Ascending aorta (tissue), 2 donors: ENCODE data around the gene ARL5A. TPM values are rescaled to one million over a fixed set of nuclear protein-coding genes. Genes with fewer than 3 reads are reported as not detected.

ENCODE experiments used
- DNase-seq, 2 donors: peaks; one replicate each; pipeline ENCODE4 v3.0.0-alpha.2; 2019; ENCODE audit warnings: low spot score in 2 of 2
- H3K27ac ChIP-seq, 2 donors: fragments of 200-600 bp; sonication (generic); one replicate each; pipeline ENCODE4 v1.5.1; 2016 to 2017; ENCODE audit warnings: mild to moderate bottlenecking in 1 of 2
- H3K27me3 ChIP-seq: fragments of 200-600 bp; sonication (generic); one replicate; pipeline ENCODE4 v1.5.1; 2017
- H3K36me3 ChIP-seq, 2 donors: fragments of 200-600 bp; sonication (generic); one replicate each; pipeline ENCODE4 v1.5.1; 2016
- H3K4me1 ChIP-seq, 2 donors: fragments of 200-600 bp; sonication (generic); one replicate each; pipeline ENCODE4 v1.5.1; 2016 to 2017; ENCODE audit warnings: mild to moderate bottlenecking in 1 of 2
- H3K4me3 ChIP-seq, 2 donors: fragments of 200-600 bp; sonication (generic); one replicate each; pipeline ENCODE4 v1.5.1; 2016 to 2017; ENCODE audit warnings: mild to moderate bottlenecking in 1 of 2
- H3K9me3 ChIP-seq, 2 donors: fragments of 200-600 bp; sonication (generic); one replicate each; pipeline ENCODE4 v1.5.1; 2016
- intact Hi-C: fragments of 100-400 bp; cut with DNase I; formaldehyde crosslinking; loops from one replicate; pipeline ENCODE4 v1.15.1; 2023
- total RNA-seq: library from RNA; depleted of rRNA; stranded (reverse); fragments of >200 nt; gene quantifications from one replicate; pipeline ENCODE4 v1.1.0, GENCODE V29; 2016
- TF ChIP-seq, protein P1 (sequence below), 3 experiments: fragments of 200-600 bp in 2 of 3; fragments of 450-650 bp in 1 of 3; sonication (generic) in 2 of 3; IDR thresholded peaks; one replicate each; pipeline ENCODE4 v1.5.1; 2016 to 2019; ENCODE audit warnings: antibody characterized with exemption in 3 of 3, mild to moderate bottlenecking in 1 of 3, moderate library complexity in 1 of 3

ARL5A gene
- total RNA-seq, 1 donor from 2014 or later, result 15.8 TPM

DNA sequence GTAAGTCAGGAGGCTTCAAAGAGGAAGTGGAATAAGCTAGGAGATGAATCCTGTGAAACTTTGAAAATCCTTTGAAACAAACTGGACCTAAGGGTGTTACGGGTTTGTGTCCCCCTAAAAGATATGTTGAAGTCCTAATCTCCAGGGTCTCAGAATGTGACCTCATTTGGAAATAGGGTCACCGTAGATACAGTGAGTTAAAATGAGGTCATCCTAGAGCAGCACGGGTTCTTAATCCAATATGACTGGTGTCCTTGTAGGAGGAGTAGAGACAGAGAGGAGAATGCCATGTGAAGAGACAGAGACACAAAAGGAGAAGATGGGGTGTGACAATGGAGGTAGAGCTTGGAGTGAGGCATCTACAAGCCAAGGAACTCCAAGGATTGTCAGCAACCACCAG lies 67.0 kb downstream of the ARL5A start:
- intact Hi-C loops, result no loop called here
- no peak for DNase-seq

GRCh38 chr2:151760139-151760650 lies 68.0 kb downstream of the ARL5A start:
- no peaks in the 10 kb centered on the region for H3K36me3 ChIP-seq
- H3K27me3 ChIP-seq, result no peaks in the 10 kb centered on the region
- intact Hi-C loops, result no loop called here
- DNase-seq, result no peak
- no peaks in the 10 kb centered on the region for H3K9me3 ChIP-seq
- no peak overlapping the region for H3K4me3 ChIP-seq
- TF ChIP-seq, protein P1, sequence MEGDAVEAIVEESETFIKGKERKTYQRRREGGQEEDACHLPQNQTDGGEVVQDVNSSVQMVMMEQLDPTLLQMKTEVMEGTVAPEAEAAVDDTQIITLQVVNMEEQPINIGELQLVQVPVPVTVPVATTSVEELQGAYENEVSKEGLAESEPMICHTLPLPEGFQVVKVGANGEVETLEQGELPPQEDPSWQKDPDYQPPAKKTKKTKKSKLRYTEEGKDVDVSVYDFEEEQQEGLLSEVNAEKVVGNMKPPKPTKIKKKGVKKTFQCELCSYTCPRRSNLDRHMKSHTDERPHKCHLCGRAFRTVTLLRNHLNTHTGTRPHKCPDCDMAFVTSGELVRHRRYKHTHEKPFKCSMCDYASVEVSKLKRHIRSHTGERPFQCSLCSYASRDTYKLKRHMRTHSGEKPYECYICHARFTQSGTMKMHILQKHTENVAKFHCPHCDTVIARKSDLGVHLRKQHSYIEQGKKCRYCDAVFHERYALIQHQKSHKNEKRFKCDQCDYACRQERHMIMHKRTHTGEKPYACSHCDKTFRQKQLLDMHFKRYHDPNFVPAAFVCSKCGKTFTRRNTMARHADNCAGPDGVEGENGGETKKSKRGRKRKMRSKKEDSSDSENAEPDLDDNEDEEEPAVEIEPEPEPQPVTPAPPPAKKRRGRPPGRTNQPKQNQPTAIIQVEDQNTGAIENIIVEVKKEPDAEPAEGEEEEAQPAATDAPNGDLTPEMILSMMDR (IDR thresholded peaks at IDR 0.05), result no peak
- H3K27ac ChIP-seq, result no peak overlapping the region
- H3K4me1 ChIP-seq, result no peaks in the 10 kb centered on the region

More for the DNA sequence above, 67.0 kb downstream of the ARL5A start:
- Histone ChIP-seq H3K27ac (no peak overlapping the region), H3K27me3 (no peaks in the 10 kb centered on the region), H3K4me1 (no peaks in the 10 kb centered on the region), H3K4me3 (no peak overlapping the region), H3K36me3 (no peaks in the 10 kb centered on the region), H3K9me3 (no peaks in the 10 kb centered on the region)
- TF ChIP-seq, protein P1 (IDR thresholded peaks at IDR 0.05), result no peak

- Histone ChIP-seq H3K27me3 (no peaks in the 10 kb centered on the region), H3K4me3 (no peak overlapping the region), H3K9me3 (no peaks in the 10 kb centered on the region), H3K27ac (no peak overlapping the region), H3K36me3 (no peaks in the 10 kb centered on the region), H3K4me1 (no peaks in the 10 kb centered on the region)
- DNase-seq, result no peak
- intact Hi-C loops, result no loop called here
- TF ChIP-seq, protein P1 (IDR thresholded peaks at IDR 0.05), result no peak
Observed at GRCh38 chr2:151758744-151759143, 69.5 kb downstream of the ARL5A start.

- no peaks in the 10 kb centered on the region for H3K27me3 ChIP-seq
- no peaks in the 10 kb centered on the region for H3K4me1 ChIP-seq
- TF ChIP-seq, protein P1 (IDR thresholded peaks at IDR 0.05), result no peak
- intact Hi-C loops, result no loop called here
- H3K27ac ChIP-seq, result no peak overlapping the region
- DNase-seq, result no peak
- H3K4me3 ChIP-seq, result no peak overlapping the region
- H3K36me3 ChIP-seq, result no peaks in the 10 kb centered on the region
- H3K9me3 ChIP-seq, result no peaks in the 10 kb centered on the region
Observed at GRCh38 chr2:151757861-151758260, 70.4 kb downstream of the ARL5A start.

DNA sequence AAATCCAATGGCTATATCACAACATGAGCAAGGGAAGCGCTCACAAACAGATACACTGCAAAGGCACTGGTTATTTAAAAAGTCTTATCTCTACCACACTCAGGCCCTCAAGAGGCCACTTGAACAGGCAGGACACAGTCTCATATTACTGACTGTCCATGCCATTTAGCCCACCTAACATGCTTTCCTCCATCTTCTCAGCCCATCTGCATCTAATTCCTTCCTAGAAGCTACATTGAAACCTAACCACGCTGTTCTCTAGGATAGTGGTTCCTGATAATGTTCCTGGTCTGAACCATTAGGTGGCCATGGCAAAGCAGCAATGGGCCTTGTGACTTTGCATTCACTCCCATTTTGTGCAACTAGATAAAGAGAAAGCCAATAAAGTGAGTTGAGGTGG lies 71.4 kb downstream of the ARL5A start:
- intact Hi-C loops, result no loop called here
- H3K36me3 ChIP-seq, result no peaks in the 10 kb centered on the region
- no peak for DNase-seq
- H3K9me3 ChIP-seq, result no peaks in the 10 kb centered on the region
- H3K4me1 ChIP-seq, result no peaks in the 10 kb centered on the region
- no peak overlapping the region for H3K4me3 ChIP-seq
- H3K27me3 ChIP-seq, result no peaks in the 10 kb centered on the region
- TF ChIP-seq, protein P1 (IDR thresholded peaks at IDR 0.05), result no peak
- no peak overlapping the region for H3K27ac ChIP-seq
